SK-N-SH (cell line): ENCODE results near the gene AVPI1.

Experiments used
- EZH2phosphoT487 ChIP-seq: fragments of 200-600 bp; sonication (generic); IDR thresholded peaks from 2 replicates; pipeline ENCODE4 v1.6.1; 2017; ENCODE audit warnings: low read depth, mixed run types, mild to moderate bottlenecking, antibody characterized with exemption, moderate library complexity, borderline replicate concordance
- NFIC ChIP-seq: IDR thresholded peaks from 2 replicates; pipeline ENCODE4 v1.4.0; 2012; ENCODE audit warnings: borderline replicate concordance
- TF ChIP-seq, protein P1 (sequence below): fragments of 200-600 bp; sonication (generic); IDR thresholded peaks from 2 replicates; pipeline ENCODE4 v1.6.1; 2017; ENCODE audit warnings: antibody characterized with exemption, mild to moderate bottlenecking, moderate library complexity
- TF ChIP-seq, protein P2 (sequence below): fragments of 150-350 bp; IDR thresholded peaks from 2 replicates; pipeline ENCODE4 v1.6.1; 2017; ENCODE audit warnings: antibody characterized with exemption, low read length, low read depth, borderline replicate concordance
- TF ChIP-seq, protein P3 (sequence below): IDR thresholded peaks from 2 replicates; pipeline ENCODE4 v1.4.0; 2012; ENCODE audit warnings: low read depth, borderline replicate concordance

DNA sequence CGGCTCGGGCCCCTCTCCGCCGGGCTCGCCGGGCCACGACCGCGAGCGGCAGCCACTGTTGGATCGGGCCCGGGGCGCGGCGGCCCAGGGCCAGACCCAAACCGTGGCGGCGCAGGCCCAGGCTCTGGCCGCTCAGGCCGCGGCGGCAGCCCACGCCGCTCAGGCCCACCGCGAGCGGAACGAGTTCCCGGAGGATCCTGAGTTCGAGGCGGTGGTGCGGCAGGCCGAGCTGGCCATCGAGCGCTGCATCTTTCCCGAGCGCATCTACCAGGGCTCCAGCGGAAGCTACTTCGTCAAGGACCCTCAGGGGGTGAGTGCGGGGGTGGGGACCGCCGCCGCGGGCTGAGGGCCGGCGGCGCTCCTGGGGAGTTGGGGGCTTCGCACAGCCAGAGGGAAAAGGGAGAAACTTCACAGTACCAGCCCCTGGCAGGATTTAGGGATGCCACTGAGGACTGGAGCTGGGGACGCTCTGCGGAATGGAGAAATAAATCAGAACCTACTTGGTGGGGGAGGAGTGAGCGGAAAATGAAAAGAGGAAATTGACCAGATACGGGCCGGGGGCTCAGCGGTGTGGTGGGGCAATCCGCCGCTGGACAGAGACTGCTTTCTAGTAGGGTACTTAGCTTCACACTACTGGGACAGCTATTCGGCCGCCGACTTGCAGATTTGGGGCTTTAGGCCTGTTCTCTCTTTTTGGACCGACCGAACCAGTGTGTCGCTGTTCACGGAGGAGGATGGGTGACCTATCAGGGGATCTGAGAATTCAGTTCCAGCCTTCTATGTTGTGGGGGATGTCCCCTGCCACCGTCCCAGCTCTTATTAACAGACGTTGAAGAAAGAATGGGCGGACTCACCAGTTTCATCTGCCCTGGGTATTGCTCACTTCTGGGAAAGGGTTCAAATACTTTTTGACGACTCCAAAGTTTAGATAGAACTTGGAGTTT lies 45.9 kb downstream of the AVPI1 start:
- TF ChIP-seq, protein P1, sequence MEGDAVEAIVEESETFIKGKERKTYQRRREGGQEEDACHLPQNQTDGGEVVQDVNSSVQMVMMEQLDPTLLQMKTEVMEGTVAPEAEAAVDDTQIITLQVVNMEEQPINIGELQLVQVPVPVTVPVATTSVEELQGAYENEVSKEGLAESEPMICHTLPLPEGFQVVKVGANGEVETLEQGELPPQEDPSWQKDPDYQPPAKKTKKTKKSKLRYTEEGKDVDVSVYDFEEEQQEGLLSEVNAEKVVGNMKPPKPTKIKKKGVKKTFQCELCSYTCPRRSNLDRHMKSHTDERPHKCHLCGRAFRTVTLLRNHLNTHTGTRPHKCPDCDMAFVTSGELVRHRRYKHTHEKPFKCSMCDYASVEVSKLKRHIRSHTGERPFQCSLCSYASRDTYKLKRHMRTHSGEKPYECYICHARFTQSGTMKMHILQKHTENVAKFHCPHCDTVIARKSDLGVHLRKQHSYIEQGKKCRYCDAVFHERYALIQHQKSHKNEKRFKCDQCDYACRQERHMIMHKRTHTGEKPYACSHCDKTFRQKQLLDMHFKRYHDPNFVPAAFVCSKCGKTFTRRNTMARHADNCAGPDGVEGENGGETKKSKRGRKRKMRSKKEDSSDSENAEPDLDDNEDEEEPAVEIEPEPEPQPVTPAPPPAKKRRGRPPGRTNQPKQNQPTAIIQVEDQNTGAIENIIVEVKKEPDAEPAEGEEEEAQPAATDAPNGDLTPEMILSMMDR: no peak
- TF ChIP-seq, protein P2, sequence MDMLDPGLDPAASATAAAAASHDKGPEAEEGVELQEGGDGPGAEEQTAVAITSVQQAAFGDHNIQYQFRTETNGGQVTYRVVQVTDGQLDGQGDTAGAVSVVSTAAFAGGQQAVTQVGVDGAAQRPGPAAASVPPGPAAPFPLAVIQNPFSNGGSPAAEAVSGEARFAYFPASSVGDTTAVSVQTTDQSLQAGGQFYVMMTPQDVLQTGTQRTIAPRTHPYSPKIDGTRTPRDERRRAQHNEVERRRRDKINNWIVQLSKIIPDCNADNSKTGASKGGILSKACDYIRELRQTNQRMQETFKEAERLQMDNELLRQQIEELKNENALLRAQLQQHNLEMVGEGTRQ: no peak
- TF ChIP-seq EZH2phosphoT487 (no peak), NFIC (no peak)
- TF ChIP-seq, protein P3, sequence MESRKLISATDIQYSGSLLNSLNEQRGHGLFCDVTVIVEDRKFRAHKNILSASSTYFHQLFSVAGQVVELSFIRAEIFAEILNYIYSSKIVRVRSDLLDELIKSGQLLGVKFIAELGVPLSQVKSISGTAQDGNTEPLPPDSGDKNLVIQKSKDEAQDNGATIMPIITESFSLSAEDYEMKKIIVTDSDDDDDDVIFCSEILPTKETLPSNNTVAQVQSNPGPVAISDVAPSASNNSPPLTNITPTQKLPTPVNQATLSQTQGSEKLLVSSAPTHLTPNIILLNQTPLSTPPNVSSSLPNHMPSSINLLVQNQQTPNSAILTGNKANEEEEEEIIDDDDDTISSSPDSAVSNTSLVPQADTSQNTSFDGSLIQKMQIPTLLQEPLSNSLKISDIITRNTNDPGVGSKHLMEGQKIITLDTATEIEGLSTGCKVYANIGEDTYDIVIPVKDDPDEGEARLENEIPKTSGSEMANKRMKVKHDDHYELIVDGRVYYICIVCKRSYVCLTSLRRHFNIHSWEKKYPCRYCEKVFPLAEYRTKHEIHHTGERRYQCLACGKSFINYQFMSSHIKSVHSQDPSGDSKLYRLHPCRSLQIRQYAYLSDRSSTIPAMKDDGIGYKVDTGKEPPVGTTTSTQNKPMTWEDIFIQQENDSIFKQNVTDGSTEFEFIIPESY: no peak
